ENCODE measurements around the gene DAB2IP.
"Not testable (repeated sequence)": the region's sequence is repeated elsewhere in the genome, so short reads cannot be mapped to it uniquely, and the experiment has no call there.

The DAB2IP gene

GRCh38 chr9:121651295-121652020, at the start of gene DAB2IP:
TSS of gene DAB2IP (plus strand) at chr9:121651634. CDS start at chr9:121651776, 142 bp downstream.
- no peak for DNase-seq

- DNase-seq, result no peak
Observed at GRCh38 chr9:121603028-121603427, 48.4 kb upstream of the DAB2IP start.

GRCh38 chr9:121604242-121604641, 47.2 kb upstream of the DAB2IP start:
- DNase-seq, result no peak

GRCh38 chr9:121604654-121605053, 46.8 kb upstream of the DAB2IP start:
- no peak for DNase-seq

- no peak for DNase-seq
Observed at GRCh38 chr9:121607434-121608167, 43.8 kb upstream of the DAB2IP start.

- DNase-seq, result no peak
Observed at GRCh38 chr9:121608168-121608853, 43.1 kb upstream of the DAB2IP start.

GRCh38 chr9:121609822-121610637, 41.4 kb upstream of the DAB2IP start:
- DNase-seq, result no peak

GRCh38 chr9:121610638-121610953, 40.8 kb upstream of the DAB2IP start:
- no peak for DNase-seq

- DNase-seq, result no peak
Observed at GRCh38 chr9:121612511-121612998, 38.9 kb upstream of the DAB2IP start.

- no peak for DNase-seq
Observed at GRCh38 chr9:121613009-121613752, 38.3 kb upstream of the DAB2IP start.

GRCh38 chr9:121616123-121616755, 35.2 kb upstream of the DAB2IP start:
- no peak for DNase-seq

GRCh38 chr9:121618504-121618903, 32.9 kb upstream of the DAB2IP start:
- no peak for DNase-seq

- DNase-seq, result not testable (repeated sequence)
Observed at GRCh38 chr9:121618910-121619309, 32.5 kb upstream of the DAB2IP start.

- no peak for DNase-seq
Observed at GRCh38 chr9:121619545-121620324, 31.7 kb upstream of the DAB2IP start.

GRCh38 chr9:121620325-121620673, 31.1 kb upstream of the DAB2IP start:
- DNase-seq, result no peak

- DNase-seq, result no peak
Observed at GRCh38 chr9:121620777-121621449, 30.5 kb upstream of the DAB2IP start.

- DNase-seq, result no peak
Observed at GRCh38 chr9:121622387-121623203, 28.8 kb upstream of the DAB2IP start.

GRCh38 chr9:121623430-121623829, 28.0 kb upstream of the DAB2IP start:
- not testable (repeated sequence) for DNase-seq

- DNase-seq, result no peak
Observed at GRCh38 chr9:121625590-121625989, 25.8 kb upstream of the DAB2IP start.

All from NCI-H187 (cell line).